Measurements from ENCODE around the gene FAM83E. TPM values are rescaled to one million over a fixed set of nuclear protein-coding genes. Genes with fewer than 3 reads are reported as not detected.

The FAM83E gene
- total RNA-seq, 1 experiment from 2014 or later: 8.8 TPM

- no peak for TF ChIP-seq CDX4 (CRISPR knock-in tag; IDR thresholded peaks at IDR 0.05; ENCODE audit: borderline replicate concordance)
- no peak for TF ChIP-seq RORB (CRISPR knock-in tag; IDR thresholded peaks at IDR 0.05)
- no peak for TF ChIP-seq NR3C1 (CRISPR knock-in tag; conservative IDR thresholded peaks at IDR 0.05; ENCODE audit: low read depth)
- TF ChIP-seq AR (CRISPR knock-in tag; IDR thresholded peaks at IDR 0.05): no peak
- TF ChIP-seq E2F1 (CRISPR knock-in tag; IDR thresholded peaks at IDR 0.05): no peak
- no peak for TF ChIP-seq GRHL2 (CRISPR knock-in tag; IDR thresholded peaks at IDR 0.05; ENCODE audit: insufficient replicate concordance, severe bottlenecking)
- no peak for TF ChIP-seq MAX (CRISPR knock-in tag; IDR thresholded peaks at IDR 0.05)
- no peak for TF ChIP-seq TEAD1 (CRISPR knock-in tag; IDR thresholded peaks at IDR 0.05)
- no peak for TF ChIP-seq ZNF121 (CRISPR knock-in tag; IDR thresholded peaks at IDR 0.05)
- TF ChIP-seq ESRRA (CRISPR knock-in tag; IDR thresholded peaks at IDR 0.05; ENCODE audit: borderline replicate concordance): no peak
- no peak for TF ChIP-seq HMGA2 (CRISPR knock-in tag; IDR thresholded peaks at IDR 0.05)
- no peak for TF ChIP-seq ZNF263 (CRISPR knock-in tag; IDR thresholded peaks at IDR 0.05; ENCODE audit: low read depth)
- no peak for TF ChIP-seq E2F5 (CRISPR knock-in tag; IDR thresholded peaks at IDR 0.05)
- no peak for TF ChIP-seq ZSCAN18 (CRISPR knock-in tag; IDR thresholded peaks at IDR 0.05)
- TF ChIP-seq AFF4 (CRISPR knock-in tag; IDR thresholded peaks at IDR 0.05; ENCODE audit: borderline replicate concordance): no peak
- no peak for TF ChIP-seq ZNF396 (CRISPR knock-in tag; IDR thresholded peaks at IDR 0.05; ENCODE audit: borderline replicate concordance)
- no peak for TF ChIP-seq SMAD4 (CRISPR knock-in tag; IDR thresholded peaks at IDR 0.05)
- CTCF ChIA-PET: interaction anchor here (0.7 to 4.9 kb wide), 26 partner anchors 8 to 390 kb away, joined by 3 to 68 read pairs (median 6); partner anchors contain the start of genes KDELR1, RPL18, SPHK2 and SYNGR4
- Mint-ChIP-seq H3K4me3 (no peak overlapping the region), H3K4me1 (peaks cover 12% of the 10 kb centered on the region), H3K9me3 (no peaks in the 10 kb centered on the region), H3K27ac (no peak overlapping the region), H3K36me3 (no peaks in the 10 kb centered on the region), H3K27me3 (ENCODE audit: low read depth) (no peaks in the 10 kb centered on the region)
- ATAC-seq (no peak), DNase-seq (ENCODE audit: low spot score) (no peak)
- POLR2A ChIA-PET: interaction anchor here (0.6 to 2.5 kb wide), 4 partner anchors 9 to 291 kb away, joined by 3 to 14 read pairs (median 6); partner anchors contain the start of genes RPL18 and SPHK2
Measured at GRCh38 chr19:48609571-48610108, 5.2 kb downstream of the FAM83E start.
